ENCODE results near the gene PTPRT.

- TF ChIP-seq HDGF (IDR thresholded peaks at IDR 0.05; ENCODE audit: borderline replicate concordance) (no peak), L3MBTL2 (conservative IDR thresholded peaks at IDR 0.05) (no peak), BHLHE40 (IDR thresholded peaks at IDR 0.05; ENCODE audit: borderline replicate concordance) (no peak), CTBP1 (IDR thresholded peaks at IDR 0.05; ENCODE audit: borderline replicate concordance) (no peak), FOXM1 (IDR thresholded peaks at IDR 0.05; ENCODE audit: borderline replicate concordance) (no peak), ARNT (IDR thresholded peaks at IDR 0.05) (no peak), FOXK2 (IDR thresholded peaks at IDR 0.05) (no peak), SP1 (IDR thresholded peaks at IDR 0.05) (no peak), ELF4 (IDR thresholded peaks at IDR 0.05) (no peak)
- TF ChIP-seq, protein P1, sequence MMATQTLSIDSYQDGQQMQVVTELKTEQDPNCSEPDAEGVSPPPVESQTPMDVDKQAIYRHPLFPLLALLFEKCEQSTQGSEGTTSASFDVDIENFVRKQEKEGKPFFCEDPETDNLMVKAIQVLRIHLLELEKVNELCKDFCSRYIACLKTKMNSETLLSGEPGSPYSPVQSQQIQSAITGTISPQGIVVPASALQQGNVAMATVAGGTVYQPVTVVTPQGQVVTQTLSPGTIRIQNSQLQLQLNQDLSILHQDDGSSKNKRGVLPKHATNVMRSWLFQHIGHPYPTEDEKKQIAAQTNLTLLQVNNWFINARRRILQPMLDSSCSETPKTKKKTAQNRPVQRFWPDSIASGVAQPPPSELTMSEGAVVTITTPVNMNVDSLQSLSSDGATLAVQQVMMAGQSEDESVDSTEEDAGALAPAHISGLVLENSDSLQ (IDR thresholded peaks at IDR 0.05): no peak
Measured at GRCh38 chr20:42063141-42063540, 1126.6 kb downstream of the PTPRT start.
